Type B pancreatic cell (in vitro differentiated cells): Measurements from ENCODE around the gene RASSF10. TPM values are rescaled to one million over a fixed set of nuclear protein-coding genes. Genes with fewer than 3 reads are reported as not detected.
"Not testable (repeated sequence)": the region's sequence is repeated elsewhere in the genome, so short reads cannot be mapped to it uniquely, and the experiment has no call there.

Experiments
- DNase-seq: peaks from one replicate; pipeline ENCODE4 v3.0.0; 2021; ENCODE audit warnings: mixed read lengths; ENCODE audit not compliant: unreplicated experiment; ENCODE audit errors: extremely low spot score
- H3K27ac Mint-ChIP-seq: 2 replicates; pipeline ENCODE4 v1.8.0; 2021; ENCODE audit warnings: mild to moderate bottlenecking, mixed read lengths
- H3K27me3 Mint-ChIP-seq: 2 replicates; pipeline ENCODE4 v1.8.0; 2021; ENCODE audit warnings: mixed read lengths
- H3K36me3 Mint-ChIP-seq: 2 replicates; pipeline ENCODE4 v1.8.0; 2021; ENCODE audit warnings: mixed read lengths
- H3K4me1 Mint-ChIP-seq: one replicate; pipeline ENCODE4 v1.8.0; 2021; ENCODE audit warnings: mixed read lengths; ENCODE audit not compliant: unreplicated experiment
- H3K4me3 Mint-ChIP-seq: 2 replicates; pipeline ENCODE4 v1.8.0; 2021; ENCODE audit warnings: mild to moderate bottlenecking, mixed read lengths
- H3K9me3 Mint-ChIP-seq: 2 replicates; pipeline ENCODE4 v1.8.0; 2021; ENCODE audit warnings: mixed read lengths
- total RNA-seq: library from RNA; stranded (reverse); gene quantifications from 2 replicates; pipeline ENCODE4 v1.2.1, GENCODE V29; 2021; ENCODE audit warnings: low replicate concordance
- TF ChIP-seq, protein P1 (sequence below): fragments of 200-600 bp; sonication (generic); conservative IDR thresholded peaks from 2 replicates; pipeline ENCODE4 v1.5.0; 2021; ENCODE audit warnings: antibody characterized with exemption, mild to moderate bottlenecking

RASSF10 gene
- total RNA-seq, 1 donor from 2014 or later = 8.6 TPM

DNA sequence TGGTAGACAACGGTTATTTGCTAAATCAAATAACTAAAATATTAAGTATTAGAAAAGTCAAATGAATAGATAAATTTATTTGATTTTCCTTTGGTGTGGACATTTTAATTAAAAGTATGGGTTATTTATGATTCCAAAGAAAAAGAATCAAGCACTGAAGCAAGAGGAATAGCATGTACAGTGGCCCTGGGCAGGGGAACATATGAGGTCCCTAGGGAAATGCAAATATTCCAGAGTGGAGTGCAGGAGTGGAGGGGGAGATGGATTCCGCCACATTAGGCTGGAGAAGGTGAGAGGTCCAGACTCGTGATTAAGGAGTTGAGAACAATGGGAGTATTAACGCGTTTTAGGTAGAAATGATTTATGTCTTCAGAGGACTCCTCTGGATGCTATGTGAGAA is 30.0 kb downstream of the RASSF10 start:
- Mint-ChIP-seq H3K27ac (no peak overlapping the region), H3K36me3 (no peaks in the 10 kb centered on the region), H3K4me3 (no peak overlapping the region), H3K27me3 (peaks cover 5% of the 10 kb centered on the region), H3K4me1 (peaks cover 15% of the 10 kb centered on the region), H3K9me3 (no peaks in the 10 kb centered on the region)
- TF ChIP-seq, protein P1, sequence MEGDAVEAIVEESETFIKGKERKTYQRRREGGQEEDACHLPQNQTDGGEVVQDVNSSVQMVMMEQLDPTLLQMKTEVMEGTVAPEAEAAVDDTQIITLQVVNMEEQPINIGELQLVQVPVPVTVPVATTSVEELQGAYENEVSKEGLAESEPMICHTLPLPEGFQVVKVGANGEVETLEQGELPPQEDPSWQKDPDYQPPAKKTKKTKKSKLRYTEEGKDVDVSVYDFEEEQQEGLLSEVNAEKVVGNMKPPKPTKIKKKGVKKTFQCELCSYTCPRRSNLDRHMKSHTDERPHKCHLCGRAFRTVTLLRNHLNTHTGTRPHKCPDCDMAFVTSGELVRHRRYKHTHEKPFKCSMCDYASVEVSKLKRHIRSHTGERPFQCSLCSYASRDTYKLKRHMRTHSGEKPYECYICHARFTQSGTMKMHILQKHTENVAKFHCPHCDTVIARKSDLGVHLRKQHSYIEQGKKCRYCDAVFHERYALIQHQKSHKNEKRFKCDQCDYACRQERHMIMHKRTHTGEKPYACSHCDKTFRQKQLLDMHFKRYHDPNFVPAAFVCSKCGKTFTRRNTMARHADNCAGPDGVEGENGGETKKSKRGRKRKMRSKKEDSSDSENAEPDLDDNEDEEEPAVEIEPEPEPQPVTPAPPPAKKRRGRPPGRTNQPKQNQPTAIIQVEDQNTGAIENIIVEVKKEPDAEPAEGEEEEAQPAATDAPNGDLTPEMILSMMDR = no peak
- no peak for DNase-seq

- Mint-ChIP-seq H3K9me3 (no peaks in the 10 kb centered on the region), H3K27me3 (no peaks in the 10 kb centered on the region), H3K4me1 (peaks cover 12% of the 10 kb centered on the region), H3K4me3 (no peak overlapping the region), H3K27ac (no peak overlapping the region), H3K36me3 (no peaks in the 10 kb centered on the region)
- DNase-seq = no peak
- TF ChIP-seq, protein P1 = no peak
These were observed 31.9 kb downstream of the RASSF10 start for GRCh38 chr11:13040969-13041561.

DNA sequence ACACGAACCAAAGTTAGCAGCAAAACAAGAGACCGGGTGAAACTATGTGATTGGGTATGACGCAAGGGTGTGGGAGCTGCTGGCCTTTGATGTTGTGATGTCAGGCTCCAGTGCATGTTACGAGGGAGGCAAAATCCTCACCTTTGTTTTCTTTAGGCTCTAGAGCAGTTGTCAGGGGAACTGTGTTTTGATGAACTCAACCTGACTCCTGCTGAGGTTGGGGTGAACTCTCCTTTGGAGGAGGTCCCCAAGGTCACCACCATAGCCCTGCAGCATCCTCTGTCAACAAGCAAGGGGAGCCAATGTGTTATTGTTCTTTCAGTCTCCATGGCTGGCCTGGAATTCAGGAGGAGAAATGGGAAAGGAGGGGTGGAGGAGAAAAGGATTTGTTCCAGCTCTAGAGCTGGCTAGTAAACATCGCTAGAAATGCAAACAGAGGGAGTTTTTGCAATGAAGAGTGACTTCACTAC is 33.8 kb downstream of the RASSF10 start:
- no peaks in the 10 kb centered on the region for H3K36me3 Mint-ChIP-seq
- no peak overlapping the region for H3K4me3 Mint-ChIP-seq
- H3K4me1 Mint-ChIP-seq = peaks cover 12% of the 10 kb centered on the region
- H3K27ac Mint-ChIP-seq = peak overlapping the region; percentile 50
- H3K27me3 Mint-ChIP-seq = no peaks in the 10 kb centered on the region
- no peak for DNase-seq
- TF ChIP-seq, protein P1 = no peak
- no peaks in the 10 kb centered on the region for H3K9me3 Mint-ChIP-seq

DNA sequence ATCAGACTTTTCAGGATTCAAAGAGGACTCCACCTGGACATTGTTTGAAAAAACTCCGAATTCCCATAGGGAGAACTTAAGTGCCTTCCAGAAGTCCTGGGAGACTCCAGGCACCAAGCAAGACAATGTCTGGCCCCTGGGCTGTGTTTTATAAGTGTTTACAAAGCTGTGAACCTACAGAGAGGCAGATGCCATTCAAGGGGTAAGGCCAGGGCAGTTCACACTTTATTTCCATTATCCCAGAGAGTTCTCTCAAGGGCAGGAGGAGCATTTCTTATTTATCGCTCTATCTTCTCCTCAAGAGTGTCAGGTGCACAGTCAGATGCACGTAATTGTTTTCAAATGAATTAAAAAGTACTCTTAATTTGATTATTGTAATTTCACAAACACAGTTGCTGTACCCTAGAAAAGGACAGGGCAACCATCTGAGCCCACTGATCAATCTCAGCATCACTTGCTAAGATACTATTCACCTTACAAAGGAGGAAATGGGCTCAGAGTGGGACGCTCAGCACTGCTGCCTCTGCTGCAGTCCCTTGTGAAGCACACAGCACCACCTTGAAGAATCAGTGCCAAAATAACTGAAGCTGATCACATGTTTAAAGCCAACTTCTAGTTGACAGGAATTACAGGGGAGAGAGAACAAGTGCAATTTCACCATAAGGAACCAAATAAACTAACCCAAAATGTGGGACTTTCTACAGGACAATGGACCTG is 35.0 kb downstream of the RASSF10 start:
- Mint-ChIP-seq H3K4me3 (no peak overlapping the region), H3K27me3 (no peaks in the 10 kb centered on the region), H3K27ac (no peak overlapping the region), H3K36me3 (no peaks in the 10 kb centered on the region), H3K4me1 (peaks cover 12% of the 10 kb centered on the region), H3K9me3 (no peaks in the 10 kb centered on the region)
- no peak for DNase-seq
- TF ChIP-seq, protein P1 = no peak

DNA sequence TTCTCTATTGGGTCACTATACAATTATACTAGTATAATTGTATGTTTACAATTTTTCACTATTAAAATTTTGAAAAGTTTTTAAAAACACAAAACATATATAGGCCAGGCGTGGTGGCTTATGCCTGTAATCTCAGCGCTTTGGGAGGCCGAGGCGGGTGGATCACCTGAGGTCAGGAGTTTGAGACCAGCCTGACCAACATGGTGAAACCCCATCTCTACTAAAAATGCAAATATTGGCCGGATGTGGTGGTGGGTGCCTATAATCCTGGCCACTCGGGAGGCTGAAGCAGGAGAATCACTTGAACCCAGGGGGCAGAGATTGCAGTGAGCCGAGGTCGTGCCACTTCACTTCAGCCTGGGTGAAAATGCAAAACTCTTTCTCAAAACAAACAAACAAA is 36.0 kb downstream of the RASSF10 start:
- H3K9me3 Mint-ChIP-seq, H3K36me3 Mint-ChIP-seq, DNase-seq, H3K4me3 Mint-ChIP-seq, H3K27me3 Mint-ChIP-seq, H3K27ac Mint-ChIP-seq: not testable (repeated sequence)
- H3K4me1 Mint-ChIP-seq = peaks cover 12% of the 10 kb centered on the region

- TF ChIP-seq, protein P1 = no peak
- Mint-ChIP-seq H3K36me3 (no peaks in the 10 kb centered on the region), H3K4me3 (no peak overlapping the region), H3K9me3 (peaks cover 7% of the 10 kb centered on the region), H3K4me1 (peaks cover 12% of the 10 kb centered on the region), H3K27ac (no peak overlapping the region), H3K27me3 (no peaks in the 10 kb centered on the region)
- no peak for DNase-seq
These were observed 36.6 kb downstream of the RASSF10 start for GRCh38 chr11:13045734-13046133.
